ENCODE results near the gene ZNF878. TPM values are rescaled to one million over a fixed set of nuclear protein-coding genes. Genes with fewer than 3 reads are reported as not detected.
"Not testable (repeated sequence)": the region's sequence is repeated elsewhere in the genome, so short reads cannot be mapped to it uniquely, and the experiment has no call there.

The ZNF878 gene
- total RNA-seq, 1 donor from 2014 or later, result not detected

DNA sequence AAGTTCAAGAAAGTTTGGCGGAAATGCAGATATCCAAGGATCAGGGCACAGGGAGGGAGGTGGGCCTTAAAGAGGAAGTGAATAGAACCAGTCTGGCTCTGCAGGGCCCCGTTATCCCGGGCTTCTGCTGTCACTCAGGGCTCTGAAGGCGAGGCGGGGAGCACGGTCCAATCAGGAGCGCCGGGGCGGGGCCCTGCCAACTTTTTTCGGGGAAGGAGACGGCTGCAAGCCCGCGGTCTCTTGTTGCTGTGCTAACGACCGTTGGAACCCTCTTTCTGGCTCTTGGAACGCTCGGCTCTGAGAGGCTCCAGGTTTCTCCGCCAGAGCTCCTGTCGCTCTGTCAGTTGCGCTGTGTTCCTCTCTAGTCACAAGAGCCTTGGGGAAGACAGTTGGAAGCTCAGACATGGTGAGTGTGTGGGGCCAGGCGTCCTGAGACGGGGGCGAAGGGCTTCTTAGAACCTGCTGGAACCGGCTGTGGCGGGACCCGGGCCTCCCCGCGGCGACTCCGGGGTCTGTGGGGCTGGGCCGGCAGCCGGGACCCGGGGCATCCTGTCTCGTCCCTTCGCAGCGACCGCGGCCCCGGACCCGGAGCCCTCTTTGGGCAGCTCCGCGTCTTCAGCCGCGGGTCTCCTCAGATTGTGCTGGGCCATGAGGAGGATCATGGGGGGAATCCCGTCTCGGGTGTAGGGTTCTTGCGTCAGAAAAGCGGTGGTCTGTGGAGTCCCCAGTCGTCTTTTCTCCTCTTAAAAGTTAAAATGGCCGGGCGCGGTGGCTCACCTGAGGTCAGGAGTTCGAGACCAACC is 39.5 kb upstream of the ZNF878 start:
- intact Hi-C loops (cut with DNase I), result no loop called here
- DNase-seq (ENCODE audit: low spot score in 2 of 2), result peak; percentile 59 to 89
- Histone ChIP-seq H3K4me1 (peaks cover 0 to 2% of the 10 kb centered on the region in 2 donors), H3K4me3 (peak overlapping the region; percentile 61 to 81), H3K27ac (peak overlapping the region; percentile 48 to 71), H3K9me3 (peaks cover 0 to 2% of the 10 kb centered on the region in 2 donors), H3K27me3 (no peaks in the 10 kb centered on the region), H3K36me3 (no peaks in the 10 kb centered on the region)
- TF ChIP-seq, protein P1, sequence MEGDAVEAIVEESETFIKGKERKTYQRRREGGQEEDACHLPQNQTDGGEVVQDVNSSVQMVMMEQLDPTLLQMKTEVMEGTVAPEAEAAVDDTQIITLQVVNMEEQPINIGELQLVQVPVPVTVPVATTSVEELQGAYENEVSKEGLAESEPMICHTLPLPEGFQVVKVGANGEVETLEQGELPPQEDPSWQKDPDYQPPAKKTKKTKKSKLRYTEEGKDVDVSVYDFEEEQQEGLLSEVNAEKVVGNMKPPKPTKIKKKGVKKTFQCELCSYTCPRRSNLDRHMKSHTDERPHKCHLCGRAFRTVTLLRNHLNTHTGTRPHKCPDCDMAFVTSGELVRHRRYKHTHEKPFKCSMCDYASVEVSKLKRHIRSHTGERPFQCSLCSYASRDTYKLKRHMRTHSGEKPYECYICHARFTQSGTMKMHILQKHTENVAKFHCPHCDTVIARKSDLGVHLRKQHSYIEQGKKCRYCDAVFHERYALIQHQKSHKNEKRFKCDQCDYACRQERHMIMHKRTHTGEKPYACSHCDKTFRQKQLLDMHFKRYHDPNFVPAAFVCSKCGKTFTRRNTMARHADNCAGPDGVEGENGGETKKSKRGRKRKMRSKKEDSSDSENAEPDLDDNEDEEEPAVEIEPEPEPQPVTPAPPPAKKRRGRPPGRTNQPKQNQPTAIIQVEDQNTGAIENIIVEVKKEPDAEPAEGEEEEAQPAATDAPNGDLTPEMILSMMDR (IDR thresholded peaks at IDR 0.05), result no peak

DNA sequence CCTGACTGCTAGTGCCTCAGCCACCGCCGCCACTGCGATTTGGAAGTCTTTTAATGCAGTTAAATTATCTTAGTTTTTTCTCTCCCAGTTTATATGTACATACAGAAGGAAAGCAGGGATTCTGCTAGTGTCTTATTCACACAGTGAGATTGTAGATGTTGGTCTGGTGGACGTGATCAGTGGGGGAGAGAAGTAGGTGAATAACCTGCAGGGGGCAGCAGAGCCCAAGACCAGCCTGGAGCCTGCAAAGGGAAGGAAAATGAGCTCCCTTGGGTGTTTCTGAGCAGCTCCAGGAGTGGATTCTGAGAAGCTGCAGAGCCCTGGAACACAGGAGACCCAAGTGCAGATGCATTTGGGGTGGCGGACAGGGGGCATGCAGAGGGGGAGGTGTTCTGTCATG is 38.0 kb upstream of the ZNF878 start:
- intact Hi-C loops (cut with DNase I), result loop anchor here (1.0 kb wide), 1 partner anchor 49 kb away; the partner anchor contains the start of gene ZNF20
- peaks cover 0 to 11% of the 10 kb centered on the region in 2 donors for H3K9me3 ChIP-seq
- H3K27ac ChIP-seq, result no peak overlapping the region
- no peaks in the 10 kb centered on the region for H3K36me3 ChIP-seq
- peak in 1 of 2 donors; percentile 76 for DNase-seq (ENCODE audit: low spot score in 2 of 2)
- no peak overlapping the region for H3K4me3 ChIP-seq
- TF ChIP-seq, protein P1 (IDR thresholded peaks at IDR 0.05), result peak; percentile 27 to 63 (median 41)
- H3K4me1 ChIP-seq, result peaks cover 0 to 2% of the 10 kb centered on the region in 2 donors
- no peaks in the 10 kb centered on the region for H3K27me3 ChIP-seq

DNA sequence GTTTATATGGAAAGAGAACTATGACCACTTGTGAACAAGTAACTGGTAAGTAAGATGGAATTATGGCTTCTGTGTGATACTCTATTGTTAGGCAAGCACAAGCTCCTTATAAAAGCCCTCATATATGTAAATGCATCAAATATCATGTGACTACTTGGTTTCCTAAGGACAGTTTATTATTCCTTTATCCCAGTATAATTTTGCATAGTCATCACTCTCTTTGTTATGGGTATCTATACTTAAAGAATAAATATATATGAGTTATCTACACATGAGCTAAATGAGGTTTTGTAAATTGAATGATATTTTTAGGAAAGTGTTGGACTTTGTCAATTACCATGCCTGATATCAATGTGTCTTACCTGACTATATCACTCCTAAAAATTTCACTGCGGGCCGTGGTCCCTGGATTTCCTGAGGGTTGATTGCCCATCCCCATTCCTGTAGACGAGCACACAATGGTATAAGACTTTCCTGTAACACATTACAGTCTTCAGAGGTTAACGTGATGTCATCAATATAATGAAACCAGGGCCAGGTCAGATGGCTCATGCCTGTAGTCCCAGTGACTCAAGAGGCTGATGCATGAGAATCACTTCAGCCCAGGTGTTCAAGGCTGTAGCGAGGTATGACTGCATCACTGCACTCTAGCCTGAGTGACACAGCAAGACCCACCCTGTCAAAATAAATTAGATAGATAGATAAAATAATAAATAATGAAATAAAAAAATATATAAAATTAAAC is 32.5 kb upstream of the ZNF878 start:
- peaks cover 12 to 58% of the 10 kb centered on the region in 2 donors for H3K9me3 ChIP-seq
- no peak overlapping the region for H3K27ac ChIP-seq
- H3K4me1 ChIP-seq, result no peaks in the 10 kb centered on the region
- TF ChIP-seq, protein P1 (IDR thresholded peaks at IDR 0.05), result no peak
- DNase-seq (ENCODE audit: low spot score in 2 of 2), result no peak
- intact Hi-C loops (cut with DNase I), result no loop called here
- H3K4me3 ChIP-seq, result no peak overlapping the region
- H3K27me3 ChIP-seq, result no peaks in the 10 kb centered on the region
- peaks cover 6 to 31% of the 10 kb centered on the region in 2 donors for H3K36me3 ChIP-seq

DNA sequence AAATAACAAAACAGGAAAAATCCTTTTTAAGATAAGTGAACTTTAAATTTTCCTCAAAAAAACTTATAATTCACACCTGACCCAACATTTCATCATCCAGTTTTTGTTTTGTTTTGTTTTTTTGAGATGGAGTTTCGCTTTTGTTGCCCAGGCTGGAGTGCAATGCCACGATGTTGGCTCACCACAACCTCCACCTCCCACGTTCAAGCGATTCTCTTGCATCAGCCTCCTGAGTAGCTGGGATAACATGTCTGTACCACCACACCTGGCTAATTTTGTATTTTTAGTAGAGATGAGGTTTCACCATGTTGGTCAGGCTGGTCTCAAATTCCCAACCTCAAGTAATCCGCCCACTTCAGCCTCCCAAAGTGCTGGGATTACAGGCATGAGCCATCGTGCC is 30.6 kb upstream of the ZNF878 start:
- H3K4me1 ChIP-seq; H3K4me3 ChIP-seq; H3K27me3 ChIP-seq; DNase-seq (ENCODE audit: low spot score in 2 of 2); intact Hi-C loops (cut with DNase I); H3K27ac ChIP-seq: not testable (repeated sequence)
- Histone ChIP-seq H3K36me3 (peaks cover 23 to 50% of the 10 kb centered on the region in 2 donors), H3K9me3 (peaks cover 31 to 77% of the 10 kb centered on the region in 2 donors)

DNA sequence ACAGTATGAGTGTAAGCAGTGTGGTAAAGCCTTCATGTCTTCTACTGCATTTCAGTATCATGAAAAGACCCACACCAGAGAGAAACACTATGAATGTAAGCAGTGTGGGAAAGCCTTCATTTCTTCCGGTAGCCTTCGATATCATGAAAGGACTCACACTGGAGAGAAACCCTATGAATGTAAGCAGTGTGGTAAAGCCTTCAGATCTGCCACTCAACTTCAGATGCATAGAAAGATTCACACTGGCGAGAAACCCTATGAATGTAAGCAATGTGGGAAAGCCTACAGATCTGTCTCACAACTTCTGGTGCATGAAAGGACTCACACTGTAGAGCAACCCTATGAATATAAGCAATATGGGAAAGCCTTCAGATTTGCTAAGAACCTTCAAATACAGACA is 24.6 kb upstream of the ZNF878 start:
- Histone ChIP-seq H3K4me3 (no peak overlapping the region), H3K36me3 (peaks cover 73 to 85% of the 10 kb centered on the region in 2 donors), H3K27ac (no peak overlapping the region), H3K9me3 (peaks cover 91 to 100% of the 10 kb centered on the region in 2 donors), H3K4me1 (no peaks in the 10 kb centered on the region), H3K27me3 (no peaks in the 10 kb centered on the region)
- no peak for DNase-seq (ENCODE audit: low spot score in 2 of 2)
- intact Hi-C loops (cut with DNase I), result no loop called here
- TF ChIP-seq, protein P1 (IDR thresholded peaks at IDR 0.05), result no peak

DNA sequence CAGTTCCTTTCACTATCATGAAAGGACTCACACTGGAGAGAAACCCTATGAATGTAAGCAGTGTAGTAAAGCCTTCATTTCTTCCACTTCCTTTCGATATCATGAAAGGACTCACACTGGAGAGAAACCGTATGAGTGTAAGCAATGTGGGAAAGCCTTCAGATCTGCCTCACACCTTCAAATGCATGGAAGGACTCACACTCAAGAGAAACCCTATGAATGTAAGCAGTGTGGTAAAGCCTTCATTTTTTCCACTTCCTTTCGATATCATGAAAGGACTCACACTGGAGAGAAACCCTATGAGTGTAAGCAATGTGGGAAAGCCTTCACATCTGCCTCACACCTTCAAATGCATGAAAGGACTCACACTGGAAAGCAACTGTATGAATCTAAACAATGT is 23.6 kb upstream of the ZNF878 start:
- H3K4me1 ChIP-seq; H3K27ac ChIP-seq; DNase-seq (ENCODE audit: low spot score in 2 of 2); intact Hi-C loops (cut with DNase I); H3K27me3 ChIP-seq: not testable (repeated sequence)
- H3K9me3 ChIP-seq, result peaks cover 97 to 100% of the 10 kb centered on the region in 2 donors
- H3K36me3 ChIP-seq, result peaks cover 76 to 91% of the 10 kb centered on the region in 2 donors
- peak overlapping the region in 1 of 2 donors; percentile 23 for H3K4me3 ChIP-seq

Measured in ascending aorta (tissue), 2 donors.